HL-60 (cell line): ENCODE results near the gene FLYWCH1.

Source experiments
- POLR2AphosphoS5 ChIP-seq: IDR thresholded peaks from 2 replicates; pipeline ENCODE4 v1.6.1; 2012; ENCODE audit warnings: low read depth
- TF ChIP-seq, protein P1 (sequence below): IDR thresholded peaks from one replicate; pipeline ENCODE4 v1.5.1; 2011; ENCODE audit warnings: low read length, control low read depth, inconsistent platforms; ENCODE audit not compliant: insufficient read depth
- TF ChIP-seq, protein P2 (sequence below): IDR thresholded peaks from 2 replicates; pipeline ENCODE4 v1.6.1; 2012; ENCODE audit warnings: low read depth; ENCODE audit not compliant: insufficient replicate concordance

DNA sequence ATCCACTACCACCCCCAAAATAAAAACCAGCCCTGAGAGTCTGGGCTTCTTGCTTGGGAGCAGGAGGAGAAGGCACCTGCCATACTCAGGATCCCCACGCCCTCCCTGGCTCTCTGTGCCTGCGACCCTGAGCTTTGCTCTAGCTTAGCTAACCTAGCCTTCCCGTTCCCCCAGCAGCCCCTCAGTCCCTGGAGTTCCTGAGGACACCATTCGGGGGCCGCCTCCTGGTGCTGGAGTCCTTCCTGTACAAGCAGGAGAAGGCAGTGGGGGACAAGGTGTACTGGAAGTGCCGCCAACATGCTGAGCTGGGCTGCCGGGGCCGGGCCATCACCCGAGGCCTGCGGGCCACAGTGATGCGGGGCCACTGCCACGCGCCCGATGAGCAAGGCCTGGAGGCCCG, 18.5 kb downstream of the FLYWCH1 start:
- TF ChIP-seq, protein P1, sequence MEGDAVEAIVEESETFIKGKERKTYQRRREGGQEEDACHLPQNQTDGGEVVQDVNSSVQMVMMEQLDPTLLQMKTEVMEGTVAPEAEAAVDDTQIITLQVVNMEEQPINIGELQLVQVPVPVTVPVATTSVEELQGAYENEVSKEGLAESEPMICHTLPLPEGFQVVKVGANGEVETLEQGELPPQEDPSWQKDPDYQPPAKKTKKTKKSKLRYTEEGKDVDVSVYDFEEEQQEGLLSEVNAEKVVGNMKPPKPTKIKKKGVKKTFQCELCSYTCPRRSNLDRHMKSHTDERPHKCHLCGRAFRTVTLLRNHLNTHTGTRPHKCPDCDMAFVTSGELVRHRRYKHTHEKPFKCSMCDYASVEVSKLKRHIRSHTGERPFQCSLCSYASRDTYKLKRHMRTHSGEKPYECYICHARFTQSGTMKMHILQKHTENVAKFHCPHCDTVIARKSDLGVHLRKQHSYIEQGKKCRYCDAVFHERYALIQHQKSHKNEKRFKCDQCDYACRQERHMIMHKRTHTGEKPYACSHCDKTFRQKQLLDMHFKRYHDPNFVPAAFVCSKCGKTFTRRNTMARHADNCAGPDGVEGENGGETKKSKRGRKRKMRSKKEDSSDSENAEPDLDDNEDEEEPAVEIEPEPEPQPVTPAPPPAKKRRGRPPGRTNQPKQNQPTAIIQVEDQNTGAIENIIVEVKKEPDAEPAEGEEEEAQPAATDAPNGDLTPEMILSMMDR, result no peak
- TF ChIP-seq, protein P2, sequence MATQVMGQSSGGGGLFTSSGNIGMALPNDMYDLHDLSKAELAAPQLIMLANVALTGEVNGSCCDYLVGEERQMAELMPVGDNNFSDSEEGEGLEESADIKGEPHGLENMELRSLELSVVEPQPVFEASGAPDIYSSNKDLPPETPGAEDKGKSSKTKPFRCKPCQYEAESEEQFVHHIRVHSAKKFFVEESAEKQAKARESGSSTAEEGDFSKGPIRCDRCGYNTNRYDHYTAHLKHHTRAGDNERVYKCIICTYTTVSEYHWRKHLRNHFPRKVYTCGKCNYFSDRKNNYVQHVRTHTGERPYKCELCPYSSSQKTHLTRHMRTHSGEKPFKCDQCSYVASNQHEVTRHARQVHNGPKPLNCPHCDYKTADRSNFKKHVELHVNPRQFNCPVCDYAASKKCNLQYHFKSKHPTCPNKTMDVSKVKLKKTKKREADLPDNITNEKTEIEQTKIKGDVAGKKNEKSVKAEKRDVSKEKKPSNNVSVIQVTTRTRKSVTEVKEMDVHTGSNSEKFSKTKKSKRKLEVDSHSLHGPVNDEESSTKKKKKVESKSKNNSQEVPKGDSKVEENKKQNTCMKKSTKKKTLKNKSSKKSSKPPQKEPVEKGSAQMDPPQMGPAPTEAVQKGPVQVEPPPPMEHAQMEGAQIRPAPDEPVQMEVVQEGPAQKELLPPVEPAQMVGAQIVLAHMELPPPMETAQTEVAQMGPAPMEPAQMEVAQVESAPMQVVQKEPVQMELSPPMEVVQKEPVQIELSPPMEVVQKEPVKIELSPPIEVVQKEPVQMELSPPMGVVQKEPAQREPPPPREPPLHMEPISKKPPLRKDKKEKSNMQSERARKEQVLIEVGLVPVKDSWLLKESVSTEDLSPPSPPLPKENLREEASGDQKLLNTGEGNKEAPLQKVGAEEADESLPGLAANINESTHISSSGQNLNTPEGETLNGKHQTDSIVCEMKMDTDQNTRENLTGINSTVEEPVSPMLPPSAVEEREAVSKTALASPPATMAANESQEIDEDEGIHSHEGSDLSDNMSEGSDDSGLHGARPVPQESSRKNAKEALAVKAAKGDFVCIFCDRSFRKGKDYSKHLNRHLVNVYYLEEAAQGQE, result no peak
- TF ChIP-seq POLR2AphosphoS5, result no peak
